ENCODE results near the gene MIER3. TPM values are rescaled to one million over a fixed set of nuclear protein-coding genes. Genes with fewer than 3 reads are reported as not detected.
A peak's percentile ranks its signal among the peaks of the same experiment; 100 is the strongest.

Gene MIER3
- polyA plus RNA-seq, 2 of the 4 experiments (the other 2 are of a cell fraction), result 9.4 to 26.1 TPM

GRCh38 chr5:56993241-56993640 is 41.3 kb upstream of the MIER3 start:
- Histone ChIP-seq H3K27ac (no peak overlapping the region), H3K4me1 (no peaks in the 10 kb centered on the region), H3K4me3 (no peak overlapping the region), H3K9me3 (no peaks in the 10 kb centered on the region), H3K4me2 (no peak overlapping the region)
- WGBS (ENCODE audit: missing lambda C conversion rate), result 40% methylated on average over 2 of the region's 2 CpGs
- DNase-seq (ENCODE audit: low read depth in 1 of 2, low spot score in 1 of 2), result no peak
- TF ChIP-seq MAFK (IDR thresholded peaks at IDR 0.05; ENCODE audit: partially characterized antibody) (no peak), RAD21 (conservative IDR thresholded peaks at IDR 0.05 in 1 of 2, IDR thresholded peaks at IDR 0.05 in 1 of 2) (no peak), HOXB5 (CRISPR knock-in tag; IDR thresholded peaks at IDR 0.05) (no peak)
- FAIRE-seq, result no peak
- ChIA-PET CTCF (no interaction called here), POLR2A (no interaction called here)
- ATAC-seq, result no peak

GRCh38 chr5:56989676-56990075 is 37.8 kb upstream of the MIER3 start:
- Histone ChIP-seq H3K4me1 (no peaks in the 10 kb centered on the region), H3K9me3 (no peaks in the 10 kb centered on the region), H3K4me2 (no peak overlapping the region), H3K27ac (no peak overlapping the region), H3K4me3 (no peak overlapping the region)
- ATAC-seq, result no peak
- no peak for DNase-seq (ENCODE audit: low read depth in 1 of 2, low spot score in 1 of 2)
- ChIA-PET CTCF (no interaction called here), POLR2A (no interaction called here)
- no peak for FAIRE-seq
- no peak for TF ChIP-seq HOXA7 (CRISPR knock-in tag; IDR thresholded peaks at IDR 0.05)
- 8% methylated on average over 2 of the region's 2 CpGs for WGBS (ENCODE audit: missing lambda C conversion rate)

GRCh38 chr5:56988490-56988889 is 36.6 kb upstream of the MIER3 start:
- FAIRE-seq (no peak), ATAC-seq (no peak), DNase-seq (ENCODE audit: low read depth in 1 of 2, low spot score in 1 of 2) (no peak)
- whole genome bisulfite sequencing (ENCODE audit: missing lambda C conversion rate), result 78% methylated on average over 4 of the region's 4 CpGs
- Histone ChIP-seq H3K4me1 (no peaks in the 10 kb centered on the region), H3K27ac (no peak overlapping the region), H3K4me2 (no peak overlapping the region), H3K9me3 (no peaks in the 10 kb centered on the region), H3K4me3 (no peak overlapping the region)
- CTCF ChIA-PET, result no interaction called here
- POLR2A ChIA-PET, result no interaction called here
- TF ChIP-seq RARB (CRISPR knock-in tag; IDR thresholded peaks at IDR 0.05) (no peak), CBX8 (IDR thresholded peaks at IDR 0.05) (no peak)

GRCh38 chr5:56987171-56987570 is 35.2 kb upstream of the MIER3 start:
- WGBS (ENCODE audit: missing lambda C conversion rate), result 91% methylated on average over 4 of the region's 4 CpGs
- CTCF ChIA-PET, result interaction anchor here (0.7 to 1.9 kb wide), 3 partner anchors 70 to 151 kb away, joined by 3 to 4 read pairs (median 3); no protein-coding TSS in a partner anchor
- Histone ChIP-seq H3K9me3 (no peaks in the 10 kb centered on the region), H3K4me1 (no peaks in the 10 kb centered on the region), H3K4me3 (no peak overlapping the region), H3K4me2 (no peak overlapping the region), H3K27ac (no peak overlapping the region)
- no peak for ATAC-seq
- POLR2A ChIA-PET, result no interaction called here
- DNase-seq (ENCODE audit: low read depth in 1 of 2, low spot score in 1 of 2), result no peak
- no peak for FAIRE-seq
- TF ChIP-seq RCOR1 (IDR thresholded peaks at IDR 0.05; ENCODE audit: low read depth, low read length) (no peak), TFCP2L1 (CRISPR knock-in tag; IDR thresholded peaks at IDR 0.05) (no peak), GATA3 (IDR thresholded peaks at IDR 0.05; ENCODE audit: borderline replicate concordance) (no peak), EP300 (IDR thresholded peaks at IDR 0.05) (no peak), HMGXB4 (CRISPR knock-in tag; IDR thresholded peaks at IDR 0.05; ENCODE audit: borderline replicate concordance) (no peak)

GRCh38 chr5:56986626-56986947 is 34.7 kb upstream of the MIER3 start:
- peak in 1 of 2 experiments; percentile 13 for DNase-seq (ENCODE audit: low read depth in 1 of 2, low spot score in 1 of 2)
- H3K27ac ChIP-seq, result no peak overlapping the region

More at GRCh38 chr5:56986626-56986947, 34.7 kb upstream of the MIER3 start:
- ATAC-seq (no peak; a peak in 1 of 6 replicates), FAIRE-seq (no peak)
- CTCF ChIA-PET, result interaction anchor here (0.7 to 1.9 kb wide), 4 partner anchors 10 to 151 kb away, joined by 3 to 4 read pairs (median 3); no protein-coding TSS in a partner anchor
- no peaks in the 10 kb centered on the region for H3K4me1 ChIP-seq
- no peak overlapping the region for H3K4me3 ChIP-seq
- no peak overlapping the region for H3K4me2 ChIP-seq
- TF ChIP-seq RAD21 (conservative IDR thresholded peaks at IDR 0.05 in 1 of 2, IDR thresholded peaks at IDR 0.05 in 1 of 2), result 0 out of 5 replicates have a peak, but pooled peaks of 1 of the 2 experiments have one; percentile 7
- no peak for TF ChIP-seq EP300 (IDR thresholded peaks at IDR 0.05)
- H3K9me3 ChIP-seq, result no peaks in the 10 kb centered on the region
- 40% methylated on average over 1 of the region's 1 CpG for WGBS (ENCODE audit: missing lambda C conversion rate)
- POLR2A ChIA-PET, result no interaction called here

Measured in A549 (cell line).